Keratinocyte (primary cell): ENCODE results near the gene RGL4. TPM values are rescaled to one million over a fixed set of nuclear protein-coding genes. Genes with fewer than 3 reads are reported as not detected.
"Not testable (repeated sequence)": the region's sequence is repeated elsewhere in the genome, so short reads cannot be mapped to it uniquely, and the experiment has no call there.

Experiments used
- DNase-seq: peaks from one replicate; pipeline ENCODE4 v3.0.0-alpha.2; 2011; ENCODE audit warnings: low read depth, missing footprints, low spot score
- FAIRE-seq: peaks from 2 replicates; lab custom pipeline; 2011; peaks lifted over from hg19 to GRCh38; lab: Jason Lieb, UNC
- H2AFZ ChIP-seq: 2 replicates; pipeline ENCODE4 v1.6.0; 2012; ENCODE audit warnings: low read length, control low read depth, inconsistent platforms; ENCODE audit not compliant: control insufficient read depth
- H3K27ac ChIP-seq: 2 replicates; pipeline ENCODE4 v1.5.1; 2011; ENCODE audit warnings: low read length; ENCODE audit not compliant: control insufficient read depth, insufficient read depth
- H3K27me3 ChIP-seq: 3 replicates; pipeline ENCODE4 v1.6.0; 2011; ENCODE audit warnings: low read length; ENCODE audit not compliant: control insufficient read depth, insufficient read depth; ENCODE audit errors: extremely low read depth
- H3K36me3 ChIP-seq, 2 experiments: 2 replicates in 1 of 2; 3 replicates in 1 of 2; pipeline ENCODE4 v1.5.1; 2011; ENCODE audit warnings: low read length in 2 of 2, mild to moderate bottlenecking in 1 of 2; ENCODE audit not compliant: control insufficient read depth in 2 of 2, insufficient read depth in 2 of 2; ENCODE audit errors: extremely low read depth in 1 of 2
- H3K4me1 ChIP-seq: 3 replicates; pipeline ENCODE4 v1.5.1; 2011; ENCODE audit warnings: low read length; ENCODE audit not compliant: control insufficient read depth, insufficient read depth; ENCODE audit errors: extremely low read depth
- H3K4me2 ChIP-seq: 3 replicates; pipeline ENCODE4 v1.6.0; 2011; ENCODE audit warnings: low read depth, low read length; ENCODE audit not compliant: control insufficient read depth, insufficient read depth; ENCODE audit errors: extremely low read depth
- H3K4me3 ChIP-seq, 3 experiments: fragments of 200-600 bp in 1 of 3; sonication (generic) in 1 of 3; 2 replicates in 2 of 3; 3 replicates in 1 of 3; pipeline ENCODE4 v1.5.1; 2011 to 2016; ENCODE audit warnings: low read length in 3 of 3, mild to moderate bottlenecking in 3 of 3, control low read depth in 2 of 3, inconsistent platforms in 1 of 3, low read depth in 1 of 3, mixed read lengths in 1 of 3, mixed run types in 1 of 3, moderate library complexity in 1 of 3; ENCODE audit not compliant: control insufficient read depth in 2 of 3, insufficient read depth in 2 of 3; ENCODE audit errors: extremely low read depth in 1 of 3
- H3K79me2 ChIP-seq: 2 replicates; pipeline ENCODE4 v1.6.0; 2012; ENCODE audit warnings: low read length; ENCODE audit not compliant: control insufficient read depth, insufficient read depth
- H3K9ac ChIP-seq: 3 replicates; pipeline ENCODE4 v1.6.0; 2011; ENCODE audit warnings: low read length; ENCODE audit not compliant: control insufficient read depth, insufficient read depth; ENCODE audit errors: extremely low read depth
- H3K9me1 ChIP-seq: 3 replicates; pipeline ENCODE4 v1.6.0; 2011; ENCODE audit warnings: low read length; ENCODE audit not compliant: control insufficient read depth, insufficient read depth; ENCODE audit errors: extremely low read depth
- H3K9me3 ChIP-seq: 2 replicates; pipeline ENCODE4 v1.5.1; 2012; ENCODE audit warnings: low read depth, low read length; ENCODE audit not compliant: control insufficient read depth
- H4K20me1 ChIP-seq: 3 replicates; pipeline ENCODE4 v1.6.0; 2011; ENCODE audit warnings: low read length; ENCODE audit not compliant: control insufficient read depth, insufficient read depth; ENCODE audit errors: extremely low read depth
- CTCF ChIP-seq, 3 experiments: IDR thresholded peaks in 1 of 3; conservative IDR thresholded peaks in 1 of 3; optimal IDR thresholded peaks in 1 of 3; 2 replicates in 2 of 3; 3 replicates in 1 of 3; pipeline versions ENCODE3 to v1.5.1; 2011; ENCODE audit warnings: low read length in 3 of 3, mild to moderate bottlenecking in 3 of 3, moderate library complexity in 2 of 3, control low read depth in 1 of 3, inconsistent platforms in 1 of 3; ENCODE audit not compliant: insufficient read depth in 2 of 3; ENCODE audit errors: extremely low read depth in 1 of 3
- EZH2 ChIP-seq: IDR thresholded peaks from one replicate; pipeline ENCODE4 v1.6.1; 2012; ENCODE audit warnings: inconsistent platforms, mild to moderate bottlenecking, low read length, moderate library complexity
- dilution Hi-C: fragments of 300-500 bp; cut with MboI; formaldehyde crosslinking; loops from one replicate; pipeline ENCODE4 v1.7.0; 2020; ENCODE audit warnings: low sequenced_read_pairs; ENCODE audit not compliant: extremely low pct_ligation_motif_present
- polyA plus RNA-seq, 5 experiments: library from polyadenylated mRNA; depleted of rRNA in 3 of 5; stranded (reverse) in 3 of 5; stranded (forward) in 1 of 5; unstranded in 1 of 5; fragments of >200 nt; gene quantifications; 1 replicate in 1 of 5; 2 replicates in 3 of 5; 3 replicates in 1 of 5; pipeline versions ENCODE4 v1.2.1 to v1.2.3, GENCODE V29; 2011 to 2012; ENCODE audit warnings: missing spikeins in 2 of 5, low read depth in 1 of 5, low replicate concordance in 1 of 5

Gene RGL4
- polyA plus RNA-seq, 1 donor (not counting 4 experiments of a cell fraction or from before 2014, with no cell fraction given) = not detected

GRCh38 chr22:23655891-23656475, 34.8 kb upstream of the RGL4 start:
- H4K20me1 ChIP-seq = no peaks in the 10 kb centered on the region
- DNase-seq (no peak), FAIRE-seq (no peak)
- H3K9me3 ChIP-seq = no peaks in the 10 kb centered on the region
- no peak overlapping the region for H3K4me3 ChIP-seq
- H3K9me1 ChIP-seq = no peaks in the 10 kb centered on the region
- no peaks in the 10 kb centered on the region for H3K79me2 ChIP-seq
- H3K36me3 ChIP-seq = peaks cover 0 to 3% of the 10 kb centered on the region in 2 experiments
- H3K4me2 ChIP-seq = no peak overlapping the region
- H3K27me3 ChIP-seq = no peaks in the 10 kb centered on the region
- TF ChIP-seq EZH2 (no peak), CTCF (optimal IDR thresholded peaks at IDR 0.05 in 1 of 3, IDR thresholded peaks at IDR 0.05 in 1 of 3, conservative IDR thresholded peaks at IDR 0.05 in 1 of 3; ENCODE audit: extremely low read depth in 1 of 3, insufficient read depth in 2 of 3, low read length in 3 of 3) (no peak)
- dilution Hi-C loops = no loop called here
- H2AFZ ChIP-seq = no peak overlapping the region
- no peak overlapping the region for H3K9ac ChIP-seq
- H3K27ac ChIP-seq = no peak overlapping the region
- no peaks in the 10 kb centered on the region for H3K4me1 ChIP-seq

GRCh38 chr22:23657727-23658126, 33.1 kb upstream of the RGL4 start:
- H3K4me2 ChIP-seq = no peak overlapping the region
- no peak overlapping the region for H3K27ac ChIP-seq
- no peaks in the 10 kb centered on the region for H3K4me1 ChIP-seq
- H3K9me3 ChIP-seq = no peaks in the 10 kb centered on the region
- H2AFZ ChIP-seq = no peak overlapping the region
- TF ChIP-seq EZH2 = no peak
- H3K27me3 ChIP-seq = no peaks in the 10 kb centered on the region
- H3K4me3 ChIP-seq = no peak overlapping the region
- H3K79me2 ChIP-seq = no peaks in the 10 kb centered on the region
- H4K20me1 ChIP-seq = no peaks in the 10 kb centered on the region
- DNase-seq (no peak), FAIRE-seq (no peak)
- no peaks in the 10 kb centered on the region for H3K9me1 ChIP-seq
- no peak overlapping the region for H3K9ac ChIP-seq
- peaks cover 0 to 2% of the 10 kb centered on the region in 2 experiments for H3K36me3 ChIP-seq
- dilution Hi-C loops = no loop called here

GRCh38 chr22:23660381-23660780, 30.4 kb upstream of the RGL4 start:
- H4K20me1 ChIP-seq, H3K27ac ChIP-seq, H3K4me3 ChIP-seq, FAIRE-seq, H3K4me2 ChIP-seq, H3K9ac ChIP-seq, H2AFZ ChIP-seq, H3K4me1 ChIP-seq, H3K9me1 ChIP-seq, H3K27me3 ChIP-seq, H3K36me3 ChIP-seq, H3K9me3 ChIP-seq, dilution Hi-C loops, DNase-seq, H3K79me2 ChIP-seq: not testable (repeated sequence)
